ENCODE results near the gene TCL1A. TPM values are rescaled to one million over a fixed set of nuclear protein-coding genes. Genes with fewer than 3 reads are reported as not detected.
A peak's percentile ranks its signal among the peaks of the same experiment; 100 is the strongest.

TCL1A gene
- total and polyA plus RNA-seq, 12 donors = 0.33 to 0.58 TPM; not detected in 10

DNA sequence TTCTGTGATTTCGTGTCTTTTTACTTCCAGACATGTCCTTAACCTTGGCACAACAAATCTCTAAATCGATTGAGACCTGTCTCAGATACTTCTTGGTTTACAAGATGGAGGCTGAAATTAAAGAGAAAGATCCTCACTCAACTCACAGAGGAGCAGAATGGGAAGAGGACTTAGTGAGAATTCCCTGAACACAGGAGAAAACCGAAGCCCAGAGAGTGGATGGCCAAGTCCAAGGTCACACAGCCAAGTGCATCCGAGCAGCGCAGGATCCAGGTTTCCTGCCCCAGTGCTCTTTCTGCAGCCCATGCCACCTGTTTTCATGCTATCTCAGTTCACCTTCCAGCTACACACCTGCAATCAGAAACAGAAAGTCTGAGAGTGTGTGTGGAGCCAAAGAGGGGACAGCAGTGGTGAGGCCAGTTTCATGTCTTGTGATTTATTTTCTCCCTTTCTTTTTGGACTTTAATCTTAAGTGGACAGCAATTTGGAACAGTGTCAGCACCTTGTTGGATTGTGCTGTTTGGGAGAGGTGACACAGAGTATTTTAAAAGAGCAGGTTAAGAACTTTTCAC lies 50.6 kb downstream of the TCL1A start:
- TF ChIP-seq, protein P1, sequence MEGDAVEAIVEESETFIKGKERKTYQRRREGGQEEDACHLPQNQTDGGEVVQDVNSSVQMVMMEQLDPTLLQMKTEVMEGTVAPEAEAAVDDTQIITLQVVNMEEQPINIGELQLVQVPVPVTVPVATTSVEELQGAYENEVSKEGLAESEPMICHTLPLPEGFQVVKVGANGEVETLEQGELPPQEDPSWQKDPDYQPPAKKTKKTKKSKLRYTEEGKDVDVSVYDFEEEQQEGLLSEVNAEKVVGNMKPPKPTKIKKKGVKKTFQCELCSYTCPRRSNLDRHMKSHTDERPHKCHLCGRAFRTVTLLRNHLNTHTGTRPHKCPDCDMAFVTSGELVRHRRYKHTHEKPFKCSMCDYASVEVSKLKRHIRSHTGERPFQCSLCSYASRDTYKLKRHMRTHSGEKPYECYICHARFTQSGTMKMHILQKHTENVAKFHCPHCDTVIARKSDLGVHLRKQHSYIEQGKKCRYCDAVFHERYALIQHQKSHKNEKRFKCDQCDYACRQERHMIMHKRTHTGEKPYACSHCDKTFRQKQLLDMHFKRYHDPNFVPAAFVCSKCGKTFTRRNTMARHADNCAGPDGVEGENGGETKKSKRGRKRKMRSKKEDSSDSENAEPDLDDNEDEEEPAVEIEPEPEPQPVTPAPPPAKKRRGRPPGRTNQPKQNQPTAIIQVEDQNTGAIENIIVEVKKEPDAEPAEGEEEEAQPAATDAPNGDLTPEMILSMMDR (IDR thresholded peaks at IDR 0.05) = no peak
- no peak for ATAC-seq

DNA sequence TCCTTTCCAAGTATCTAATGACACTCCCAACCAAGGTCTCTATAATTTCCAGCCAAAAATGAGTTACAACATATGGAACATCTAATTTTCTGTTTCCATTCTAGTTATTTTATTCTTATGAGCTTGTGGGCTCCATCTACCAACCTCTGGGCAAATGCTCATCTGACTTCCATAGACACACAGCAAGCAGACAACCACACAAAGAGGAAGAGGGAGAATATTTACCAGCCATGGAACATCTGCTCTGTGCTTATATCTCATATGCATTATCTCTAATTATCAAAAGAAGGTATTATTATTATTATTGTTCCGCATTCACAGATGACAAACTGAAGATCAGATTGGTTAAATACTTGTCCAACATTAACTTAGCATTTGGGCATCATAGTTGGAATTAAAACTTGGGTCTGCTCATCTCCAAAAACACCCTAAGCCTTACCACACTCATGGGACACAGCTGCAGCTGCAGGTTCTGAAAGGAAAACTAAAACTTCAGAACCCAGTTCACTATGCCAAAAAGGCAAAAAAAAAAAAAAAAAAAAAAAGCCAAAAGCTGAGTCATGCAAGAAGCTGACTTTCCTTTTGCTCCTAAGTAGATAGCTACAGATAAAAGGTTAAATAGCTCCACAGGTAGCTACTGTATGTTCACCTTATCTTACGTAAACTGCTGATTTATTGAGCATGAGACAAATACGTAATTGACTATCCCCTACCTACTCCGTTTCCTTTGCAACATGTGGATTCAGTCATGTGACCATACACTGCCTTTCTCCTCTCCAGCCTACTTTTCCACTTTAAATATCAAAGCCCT lies 51.3 kb downstream of the TCL1A start:
- Histone ChIP-seq H3K27ac (no peak overlapping the region), H3K36me3 (no peaks in the 10 kb centered on the region), H3K9me3 (no peaks in the 10 kb centered on the region), H3K4me1 (peaks cover 0 to 14% (median 0%) of the 10 kb centered on the region in 9 donors), H3K27me3 (peaks cover 0 to 58% (median 23%) of the 10 kb centered on the region in 7 donors), H3K4me3 (no peak overlapping the region)
- ATAC-seq (no peak), DNase-seq (no peak)
- intact Hi-C loops (cut with DNase I) = no loop called here
- TF ChIP-seq, protein P1 (IDR thresholded peaks at IDR 0.05) = no peak
- whole genome bisulfite sequencing, 2 donors = 54 to 70% methylated on average over 4 of the region's 4 CpGs

More for the DNA sequence above, 50.6 kb downstream of the TCL1A start:
- Histone ChIP-seq H3K9me3 (no peaks in the 10 kb centered on the region), H3K4me1 (peaks cover 0 to 14% (median 0%) of the 10 kb centered on the region in 9 donors), H3K27me3 (peaks cover 0 to 53% (median 18%) of the 10 kb centered on the region in 7 donors), H3K36me3 (no peaks in the 10 kb centered on the region), H3K27ac (no peak overlapping the region), H3K4me3 (no peak overlapping the region)
- no peak for DNase-seq
- intact Hi-C loops (cut with DNase I) = no loop called here
- WGBS, 2 donors = 72 to 86% methylated on average over 5 of the region's 5 CpGs

DNA sequence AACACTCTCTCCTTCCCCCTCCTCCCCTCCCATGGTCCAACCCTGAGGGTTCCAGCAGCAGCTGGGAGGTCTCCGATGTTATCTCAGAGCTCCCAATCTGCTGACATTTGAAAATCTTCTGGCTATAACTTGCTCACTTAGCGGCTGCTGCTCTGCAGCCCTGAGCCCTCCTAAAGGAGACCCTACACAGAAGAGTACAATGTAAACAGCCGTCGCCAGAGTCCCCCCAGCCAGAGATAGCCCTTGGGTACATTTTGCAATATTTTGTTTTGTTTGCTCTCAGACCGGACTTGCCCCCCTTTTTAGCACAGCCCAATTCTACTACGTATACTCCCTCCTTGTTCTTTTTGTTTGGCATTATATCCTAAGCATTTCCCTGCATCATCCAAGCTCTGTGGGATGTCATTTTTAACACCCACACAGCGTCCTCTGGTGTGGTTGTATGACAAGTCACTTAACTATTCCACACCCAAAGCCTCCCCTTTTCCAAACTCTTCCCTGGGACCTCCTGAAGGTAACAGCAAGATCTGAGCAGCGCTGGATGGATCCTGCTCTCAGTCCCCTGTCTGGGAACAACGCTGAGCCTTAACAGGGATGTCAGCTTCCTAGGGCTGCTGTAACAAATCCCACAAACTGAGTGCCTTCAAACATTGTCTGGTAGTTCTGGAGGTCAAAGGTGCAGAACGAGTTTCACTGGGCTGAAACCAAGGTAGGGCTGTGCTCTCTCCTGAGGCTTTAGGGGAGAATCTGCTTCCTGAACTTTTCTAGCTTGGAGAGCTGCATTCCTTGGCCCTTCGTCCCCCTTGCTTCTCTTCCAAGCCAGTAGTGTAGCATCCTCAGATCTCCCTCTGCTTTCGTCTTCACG lies 53.0 kb downstream of the TCL1A start:
- intact Hi-C loops (cut with DNase I) = no loop called here
- H3K36me3 ChIP-seq = no peaks in the 10 kb centered on the region
- peaks cover 0 to 14% (median 0%) of the 10 kb centered on the region in 9 donors for H3K4me1 ChIP-seq
- peak in 3 of 8 donors; percentile 13 to 31 (median 25) for ATAC-seq
- TF ChIP-seq, protein P1 (IDR thresholded peaks at IDR 0.05) = no peak
- H3K27me3 ChIP-seq = peaks cover 0 to 50% (median 14%) of the 10 kb centered on the region in 7 donors
- H3K9me3 ChIP-seq = no peaks in the 10 kb centered on the region
- H3K27ac ChIP-seq = no peak overlapping the region
- no peak overlapping the region for H3K4me3 ChIP-seq
- WGBS, 2 donors = 32 to 34% methylated on average over 13 of the region's 13 CpGs
- no peak for DNase-seq

DNA sequence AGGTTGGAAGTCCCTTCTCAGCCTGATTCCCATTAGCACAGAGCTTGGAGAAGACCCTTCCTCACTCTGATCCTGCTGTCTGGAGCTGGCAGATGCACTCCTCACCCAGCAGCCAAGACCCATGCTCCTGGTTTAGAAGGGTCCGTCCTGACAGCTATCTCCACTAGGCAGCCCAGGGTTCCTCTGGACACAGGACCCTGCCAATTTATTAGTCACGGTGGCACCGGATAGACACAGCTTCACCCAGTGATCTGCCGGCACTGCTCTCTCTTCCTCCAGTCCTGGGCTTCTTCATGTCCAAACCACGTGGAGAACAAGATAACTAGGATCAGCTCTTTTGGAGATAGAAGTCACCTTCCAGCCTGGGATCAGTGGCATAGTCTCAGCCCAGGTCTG lies 53.9 kb downstream of the TCL1A start:
- TF ChIP-seq, protein P1 (IDR thresholded peaks at IDR 0.05) = no peak
- no peaks in the 10 kb centered on the region for H3K9me3 ChIP-seq
- 49 to 52% methylated on average over 5 of the region's 5 CpGs for WGBS, 2 donors
- H3K27me3 ChIP-seq = peaks cover 0 to 50% (median 14%) of the 10 kb centered on the region in 7 donors
- H3K4me1 ChIP-seq = peaks cover 0 to 14% (median 0%) of the 10 kb centered on the region in 9 donors
- intact Hi-C loops (cut with DNase I) = no loop called here
- no peak overlapping the region for H3K27ac ChIP-seq
- H3K4me3 ChIP-seq = no peak overlapping the region
- no peak for DNase-seq
- ATAC-seq = peak in 1 of 8 donors; percentile 25
- H3K36me3 ChIP-seq = no peaks in the 10 kb centered on the region
